ENCODE measurements around the gene TMEM178A. TPM values are rescaled to one million over a fixed set of nuclear protein-coding genes. Genes with fewer than 3 reads are reported as not detected.

The TMEM178A gene
- total and polyA plus RNA-seq, 2 of the 4 experiments (the other 2 are of a cell fraction): 0.18 to 1.8 TPM

- peak overlapping the region; percentile 96 for H3K56ac ChIP-seq (ENCODE audit: extremely low read depth, insufficient read depth, low read length)
- peaks cover 21 to 54% of the 10 kb centered on the region in 2 experiments for H3K79me1 ChIP-seq (ENCODE audit: low read depth in 1 of 2, low read length in 2 of 2)
- peak overlapping the region; percentile 96 for H2BK20ac ChIP-seq (ENCODE audit: low read depth, low read length)
- peaks cover 17% of the 10 kb centered on the region for H3K9me1 ChIP-seq (ENCODE audit: insufficient read depth, low read length)
- CTCF ChIA-PET: interaction anchor here (0.9 kb wide), 1 partner anchor 12 kb away, joined by 3 read pairs; no protein-coding TSS in a partner anchor
- ATAC-seq (ENCODE audit: low read depth): peak; percentile 89
- peak overlapping the region; percentile 12; the same call in 1 of the 2 replicates for H3K4me3 ChIP-seq (ENCODE audit: insufficient read depth, low read depth, low read length)
- in situ Hi-C loops (cut with MboI; ENCODE audit: low sequenced_read_pairs): no loop called here
- peak overlapping the region; percentile 98 for H2BK120ac ChIP-seq (ENCODE audit: low read depth, low read length)
- peak overlapping the region; percentile 53 for H3K27ac ChIP-seq (ENCODE audit: insufficient read depth, low read length)
- peak overlapping the region; percentile 92 for H3K14ac ChIP-seq (replicated peaks; ENCODE audit: low read depth, low read length)
- peak overlapping the region; percentile 89 for H2AK5ac ChIP-seq (ENCODE audit: low read depth, low read length)
- 6% methylated on average over 7 of the region's 8 CpGs; no CpG with 5 or more reads in 1 of the 2 experiments for WGBS, 2 experiments (ENCODE audit: extremely low coverage in 2 of 2, insufficient read length in 1 of 2)
- H2BK5ac ChIP-seq (ENCODE audit: low read depth, low read length, poor library complexity, severe bottlenecking): peak overlapping the region; percentile 83
- peak overlapping the region; percentile 35 to 88 for H4K8ac ChIP-seq (ENCODE audit: low read depth in 2 of 2, low read length in 2 of 2)
- H3K9ac ChIP-seq (ENCODE audit: low read depth, low read length): peak overlapping the region; percentile 66; the same call in 1 of the 2 replicates
- H3K18ac ChIP-seq (ENCODE audit: low read depth, low read length): peak overlapping the region; percentile 63; the same call in 1 of the 2 replicates
- dilution Hi-C loops (cut with HindIII; ENCODE audit: low sequenced_read_pairs, unreplicated experiment): no loop called here
- peak overlapping the region; percentile 67 for H2AFZ ChIP-seq (replicated peaks; ENCODE audit: low read length, poor library complexity)
- peaks cover 4% of the 10 kb centered on the region for H4K20me1 ChIP-seq (ENCODE audit: insufficient read depth, low read length)
- intact Hi-C loops (cut with micrococcal nuclease): no loop called here
- H2AK9ac ChIP-seq (replicated peaks; ENCODE audit: low read depth, low read length, poor library complexity): no peak overlapping the region
- no TSS peak for BruUV-seq (replicated peaks)
- peak overlapping the region; percentile 93 for H3K23ac ChIP-seq (ENCODE audit: low read depth, low read length)
- H3K36me3 ChIP-seq (ENCODE audit: control insufficient read depth, insufficient read depth, low read length): peaks cover 7% of the 10 kb centered on the region
- peaks cover 18% of the 10 kb centered on the region for H3K4me1 ChIP-seq (ENCODE audit: control insufficient read depth, insufficient read depth, low read length)
- H3K9me3 ChIP-seq (ENCODE audit: control insufficient read depth, insufficient read depth, low read length): no peaks in the 10 kb centered on the region
- TF ChIP-seq BHLHE40 (IDR thresholded peaks at IDR 0.05; ENCODE audit: low read depth, low read length) (peak; percentile 88), MAFK (IDR thresholded peaks at IDR 0.05; ENCODE audit: low read depth, low read length) (no peak), POLR2A (IDR thresholded peaks at IDR 0.05; ENCODE audit: low read depth, low read length) (peak; percentile 51), NFE2L2 (IDR thresholded peaks at IDR 0.05; ENCODE audit: low read depth, low read length) (no peak), MAZ (IDR thresholded peaks at IDR 0.05; ENCODE audit: borderline replicate concordance, low read depth, low read length) (peak; percentile 74), FOS (IDR thresholded peaks at IDR 0.05; ENCODE audit: low read depth, low read length) (peak; percentile 83), RAD21 (IDR thresholded peaks at IDR 0.05; ENCODE audit: low read length) (0 out of 2 replicates have a peak, but pooled peaks have one; percentile 17), MXI1 (IDR thresholded peaks at IDR 0.05; ENCODE audit: borderline replicate concordance, low read depth, low read length) (peak; percentile 12; the same call in 1 of the 2 replicates)
- H3K4me2 ChIP-seq (ENCODE audit: low read depth, low read length): peak overlapping the region; percentile 84
- H3K27me3 ChIP-seq (ENCODE audit: control insufficient read depth, insufficient read depth, low read length): no peaks in the 10 kb centered on the region
- peak; percentile 93 for DNase-seq
- peak overlapping the region; percentile 57; the same call in 1 of the 2 replicates for H4K5ac ChIP-seq (ENCODE audit: low read depth, low read length)
- POLR2A ChIA-PET (ENCODE audit: unreplicated experiment): interaction anchor here (0.6 kb wide), 1 partner anchor 986 kb away, joined by 4 read pairs; the partner anchor contains the start of gene SRSF7
- H2BK15ac ChIP-seq (ENCODE audit: low read depth, low read length): peak overlapping the region; percentile 93
- peak overlapping the region; percentile 96 for H4K91ac ChIP-seq (ENCODE audit: insufficient read depth, low read depth, low read length)
- H3K4ac ChIP-seq (ENCODE audit: low read depth, low read length): peak overlapping the region; percentile 96
Observed at GRCh38 chr2:39737661-39738060, 71.9 kb downstream of the TMEM178A start.

Measured in IMR-90 (cell line).